Measurements from ENCODE around the gene NCR1.
"Not testable (repeated sequence)": the region's sequence is repeated elsewhere in the genome, so short reads cannot be mapped to it uniquely, and the experiment has no call there.

NCR1 gene

GRCh38 chr19:54905803-54906511 lies at the start of gene NCR1:
Gene NCR1 (plus strand): TSS chr19:54906148. CDS start chr19:54906188, 40 bp downstream.
- Mint-ChIP-seq H3K4me1 (ENCODE audit: low read depth) (no peaks in the 10 kb centered on the region), H3K27ac (no peak within 1 kb of the TSS), H3K36me3 (no peaks in the 10 kb centered on the region), H3K9me3 (ENCODE audit: low read depth) (no peaks in the 10 kb centered on the region), H3K4me3 (no peak within 1 kb of the TSS), H3K27me3 (peaks cover 7% of the 10 kb centered on the region)

DNA sequence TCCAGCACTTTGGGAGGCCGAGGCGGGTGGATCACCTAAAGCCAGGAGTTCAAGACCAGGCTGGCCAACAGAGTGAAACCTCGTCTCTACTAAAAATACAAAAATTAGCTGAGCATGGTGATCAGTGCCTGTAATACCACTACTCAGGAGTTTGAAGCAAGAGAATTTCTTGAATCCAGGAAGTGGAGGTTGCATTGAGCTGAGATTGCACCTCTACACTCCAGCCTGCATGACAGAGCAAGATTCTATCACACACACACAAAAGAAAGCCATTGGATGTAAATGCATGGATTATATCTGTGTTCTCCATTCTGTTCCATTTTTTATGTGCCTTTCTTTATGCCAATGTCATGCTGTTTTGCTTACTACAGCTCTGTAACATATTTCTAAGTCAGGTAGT lies 47.5 kb upstream of the NCR1 start:
- peaks cover 16% of the 10 kb centered on the region for H3K27me3 Mint-ChIP-seq

DNA sequence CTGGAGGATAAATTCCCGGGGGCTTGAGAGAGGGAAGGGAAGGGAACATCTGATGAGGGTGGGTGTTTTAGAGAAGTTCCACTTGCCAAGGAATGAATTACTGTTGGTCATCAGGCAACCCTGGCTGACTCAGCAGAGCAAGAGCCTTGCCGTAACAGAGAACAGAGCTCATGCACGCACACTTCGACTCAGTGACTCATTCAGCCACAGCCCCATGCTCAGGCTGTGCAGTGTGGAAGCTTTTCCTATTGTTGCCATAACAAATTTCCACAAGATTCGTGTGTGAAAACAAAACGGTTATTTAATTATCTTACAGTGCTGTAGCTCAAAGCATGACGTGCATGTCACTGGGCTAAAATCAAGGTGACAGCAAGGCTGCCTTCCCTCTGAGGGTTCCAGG lies 46.5 kb upstream of the NCR1 start:
- H3K27ac Mint-ChIP-seq; H3K4me3 Mint-ChIP-seq; H3K36me3 Mint-ChIP-seq; H3K9me3 Mint-ChIP-seq (ENCODE audit: low read depth); H3K4me1 Mint-ChIP-seq (ENCODE audit: low read depth): not testable (repeated sequence)
- peaks cover 14% of the 10 kb centered on the region for H3K27me3 Mint-ChIP-seq

More for the DNA sequence above, 47.5 kb upstream of the NCR1 start:
- not testable (repeated sequence) for H3K9me3 Mint-ChIP-seq (ENCODE audit: low read depth); H3K4me3 Mint-ChIP-seq; H3K27ac Mint-ChIP-seq; H3K4me1 Mint-ChIP-seq (ENCODE audit: low read depth); H3K36me3 Mint-ChIP-seq

- H3K9me3 Mint-ChIP-seq (ENCODE audit: low read depth); H3K4me1 Mint-ChIP-seq (ENCODE audit: low read depth); H3K27ac Mint-ChIP-seq; H3K36me3 Mint-ChIP-seq; H3K4me3 Mint-ChIP-seq: not testable (repeated sequence)
- H3K27me3 Mint-ChIP-seq = peaks cover 19% of the 10 kb centered on the region
Observed at GRCh38 chr19:54863459-54863858, 42.5 kb upstream of the NCR1 start.

- Mint-ChIP-seq H3K9me3 (ENCODE audit: low read depth) (peaks cover 2% of the 10 kb centered on the region), H3K4me3 (no peak overlapping the region), H3K36me3 (no peaks in the 10 kb centered on the region), H3K27ac (no peak overlapping the region), H3K27me3 (peaks cover 13% of the 10 kb centered on the region), H3K4me1 (ENCODE audit: low read depth) (no peaks in the 10 kb centered on the region)
Observed at GRCh38 chr19:54871696-54872095, 34.3 kb upstream of the NCR1 start.

GRCh38 chr19:54873990-54874389 lies 32.0 kb upstream of the NCR1 start, which contains the start of gene FCAR:
Gene FCAR (plus strand): TSS chr19:54874235. CDS start chr19:54874290, 55 bp downstream.
- Mint-ChIP-seq H3K4me1 (ENCODE audit: low read depth) (no peaks in the 10 kb centered on the region), H3K4me3 (no peak within 1 kb of the TSS), H3K36me3 (no peaks in the 10 kb centered on the region), H3K9me3 (ENCODE audit: low read depth) (no peaks in the 10 kb centered on the region), H3K27ac (no peak within 1 kb of the TSS), H3K27me3 (peaks cover 14% of the 10 kb centered on the region)

DNA sequence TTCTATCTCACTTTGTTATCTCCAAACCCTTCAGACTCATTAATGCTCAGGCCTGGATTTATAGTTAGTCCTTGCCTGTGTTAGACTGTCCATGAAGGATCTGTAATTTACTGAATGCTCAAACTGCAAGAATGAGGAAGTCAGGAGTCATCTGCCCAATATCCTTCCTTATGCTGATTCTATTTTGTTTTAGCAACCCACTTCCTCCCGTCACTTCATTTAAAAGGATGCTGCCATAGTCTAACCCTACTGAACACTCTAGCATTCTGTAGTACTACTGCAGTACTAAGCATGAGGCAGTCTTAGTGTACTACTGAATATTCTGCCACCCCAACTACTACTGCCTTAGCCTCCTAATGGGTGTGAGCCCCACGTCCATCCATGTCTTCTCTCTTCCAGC lies 30.4 kb upstream of the NCR1 start:
- H3K4me3 Mint-ChIP-seq = no peak overlapping the region
- H3K9me3 Mint-ChIP-seq (ENCODE audit: low read depth) = no peaks in the 10 kb centered on the region
- no peaks in the 10 kb centered on the region for H3K36me3 Mint-ChIP-seq
- peaks cover 19% of the 10 kb centered on the region for H3K27me3 Mint-ChIP-seq
- H3K4me1 Mint-ChIP-seq (ENCODE audit: low read depth) = no peaks in the 10 kb centered on the region
- no peak overlapping the region for H3K27ac Mint-ChIP-seq

- H3K4me3 Mint-ChIP-seq = no peak overlapping the region
- H3K9me3 Mint-ChIP-seq (ENCODE audit: low read depth) = no peaks in the 10 kb centered on the region
- H3K36me3 Mint-ChIP-seq = no peaks in the 10 kb centered on the region
- no peak overlapping the region for H3K27ac Mint-ChIP-seq
- no peaks in the 10 kb centered on the region for H3K4me1 Mint-ChIP-seq (ENCODE audit: low read depth)
- peaks cover 15% of the 10 kb centered on the region for H3K27me3 Mint-ChIP-seq
Observed at GRCh38 chr19:54877471-54877870, 28.5 kb upstream of the NCR1 start.

DNA sequence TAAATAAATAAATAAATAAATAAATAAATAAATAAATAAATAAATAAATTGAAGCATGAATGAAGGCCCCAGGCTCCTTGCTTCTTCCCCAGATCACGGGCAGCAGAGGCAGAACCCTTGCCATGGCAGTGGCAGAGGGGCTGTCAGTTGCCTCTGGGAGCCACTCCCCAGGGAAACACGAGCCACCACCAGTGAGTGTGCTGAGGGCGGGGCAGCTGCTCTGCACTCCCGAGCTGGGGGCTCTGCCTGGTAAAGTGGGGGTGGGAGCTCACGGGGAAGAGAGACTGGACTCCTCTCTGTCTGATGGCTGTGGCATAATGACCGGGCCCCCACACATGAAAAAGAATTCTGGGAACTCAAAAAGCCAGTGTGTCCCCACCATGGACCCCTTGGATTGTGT lies 24.1 kb upstream of the NCR1 start:
- H3K4me3 Mint-ChIP-seq = no peak overlapping the region
- H3K36me3 Mint-ChIP-seq = no peaks in the 10 kb centered on the region
- H3K9me3 Mint-ChIP-seq (ENCODE audit: low read depth) = no peaks in the 10 kb centered on the region
- peaks cover 15% of the 10 kb centered on the region for H3K27me3 Mint-ChIP-seq
- no peak overlapping the region for H3K27ac Mint-ChIP-seq
- peaks cover 4% of the 10 kb centered on the region for H3K4me1 Mint-ChIP-seq (ENCODE audit: low read depth)

DNA sequence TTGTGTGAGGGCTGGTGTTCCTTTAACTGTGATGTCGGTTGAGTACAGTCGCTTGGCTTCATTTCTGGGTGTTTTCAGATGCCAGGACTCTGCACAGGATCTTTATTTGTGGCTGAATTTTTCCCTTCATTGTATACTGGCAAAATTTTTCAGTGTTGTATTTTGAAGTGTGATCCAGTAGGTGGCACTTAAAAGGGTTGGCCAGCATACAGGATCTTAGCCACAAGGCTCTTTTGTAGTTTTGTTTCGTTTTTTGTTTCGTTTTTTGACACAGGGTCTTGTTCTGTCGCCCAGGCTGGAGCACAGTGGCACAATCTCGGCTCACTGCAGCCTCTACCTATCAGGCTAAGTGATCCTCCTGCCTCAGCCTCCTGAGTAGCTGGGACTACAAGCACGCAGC lies 23.2 kb upstream of the NCR1 start:
- no peaks in the 10 kb centered on the region for H3K9me3 Mint-ChIP-seq (ENCODE audit: low read depth)
- peaks cover 4% of the 10 kb centered on the region for H3K4me1 Mint-ChIP-seq (ENCODE audit: low read depth)
- H3K27me3 Mint-ChIP-seq = peaks cover 15% of the 10 kb centered on the region
- H3K36me3 Mint-ChIP-seq = no peaks in the 10 kb centered on the region
- no peak overlapping the region for H3K4me3 Mint-ChIP-seq
- no peak overlapping the region for H3K27ac Mint-ChIP-seq

DNA sequence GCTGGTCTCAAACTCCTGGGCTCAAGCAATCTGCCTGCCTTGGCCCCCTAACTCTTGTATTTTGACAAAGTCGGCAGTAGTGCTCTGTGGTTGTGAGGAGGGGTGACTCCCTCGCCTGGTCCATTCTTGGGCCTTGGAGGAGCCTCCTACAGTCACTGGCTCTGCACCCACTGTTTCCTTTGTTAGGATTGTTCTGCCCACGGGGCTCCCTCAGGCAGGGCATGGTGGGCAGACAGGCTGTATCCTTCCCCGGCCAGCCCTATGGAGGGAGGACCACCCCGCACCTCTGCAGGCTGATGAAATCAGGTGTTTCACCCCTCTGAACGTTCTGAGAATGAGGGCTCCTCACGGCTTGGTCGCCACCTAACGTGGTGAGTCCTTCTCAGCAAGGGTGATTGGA lies 22.7 kb upstream of the NCR1 start:
- no peak overlapping the region for H3K4me3 Mint-ChIP-seq
- no peaks in the 10 kb centered on the region for H3K9me3 Mint-ChIP-seq (ENCODE audit: low read depth)
- no peaks in the 10 kb centered on the region for H3K36me3 Mint-ChIP-seq
- peaks cover 13% of the 10 kb centered on the region for H3K27me3 Mint-ChIP-seq
- no peak overlapping the region for H3K27ac Mint-ChIP-seq
- H3K4me1 Mint-ChIP-seq (ENCODE audit: low read depth) = peaks cover 4% of the 10 kb centered on the region

GRCh38 chr19:54888239-54888638 lies 17.7 kb upstream of the NCR1 start:
- H3K36me3 Mint-ChIP-seq = no peaks in the 10 kb centered on the region
- peaks cover 3% of the 10 kb centered on the region for H3K27me3 Mint-ChIP-seq
- no peaks in the 10 kb centered on the region for H3K4me1 Mint-ChIP-seq (ENCODE audit: low read depth)
- H3K4me3 Mint-ChIP-seq = no peak overlapping the region
- H3K27ac Mint-ChIP-seq = no peak overlapping the region
- no peaks in the 10 kb centered on the region for H3K9me3 Mint-ChIP-seq (ENCODE audit: low read depth)

DNA sequence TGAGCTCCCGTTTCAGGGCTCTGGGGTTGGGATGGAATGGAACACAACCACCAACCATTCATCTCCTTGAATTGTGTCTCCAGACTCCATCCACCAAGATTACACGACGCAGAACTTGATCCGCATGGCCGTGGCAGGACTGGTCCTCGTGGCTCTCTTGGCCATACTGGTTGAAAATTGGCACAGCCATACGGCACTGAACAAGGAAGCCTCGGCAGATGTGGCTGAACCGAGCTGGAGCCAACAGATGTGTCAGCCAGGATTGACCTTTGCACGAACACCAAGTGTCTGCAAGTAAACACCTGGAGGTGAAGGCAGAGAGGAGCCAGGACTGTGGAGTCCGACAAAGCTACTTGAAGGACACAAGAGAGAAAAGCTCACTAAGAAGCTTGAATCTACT lies 16.4 kb upstream of the NCR1 start:
- Mint-ChIP-seq H3K4me3 (no peak overlapping the region), H3K27ac (no peak overlapping the region), H3K9me3 (ENCODE audit: low read depth) (no peaks in the 10 kb centered on the region)

DNA sequence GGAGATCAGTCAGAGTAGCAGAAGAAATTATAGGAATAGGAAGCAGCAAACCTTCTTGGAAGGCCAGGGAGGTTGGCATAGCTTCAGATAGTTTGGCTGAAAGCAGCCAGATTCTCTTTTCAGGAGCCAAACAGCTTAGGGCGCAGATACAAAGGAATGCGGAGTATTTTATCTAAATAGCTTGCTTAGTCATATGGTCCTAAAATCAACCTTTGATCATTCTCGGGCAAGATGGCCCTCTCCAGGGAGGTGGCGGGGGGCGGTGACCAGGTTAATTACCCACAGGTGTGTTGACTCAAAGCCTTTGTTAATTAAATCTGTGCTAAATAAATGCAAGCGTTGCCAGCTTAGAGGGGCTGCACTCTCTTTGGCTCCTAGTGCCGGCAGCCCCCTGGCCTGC lies 12.5 kb upstream of the NCR1 start:
- Mint-ChIP-seq H3K4me3 (no peak overlapping the region), H3K27me3 (peaks cover 6% of the 10 kb centered on the region), H3K9me3 (ENCODE audit: low read depth) (no peaks in the 10 kb centered on the region), H3K27ac (no peak overlapping the region), H3K36me3 (no peaks in the 10 kb centered on the region), H3K4me1 (ENCODE audit: low read depth) (no peaks in the 10 kb centered on the region)

More for the DNA sequence above, 16.4 kb upstream of the NCR1 start:
- H3K4me1 Mint-ChIP-seq (ENCODE audit: low read depth) = no peaks in the 10 kb centered on the region
- peaks cover 3% of the 10 kb centered on the region for H3K27me3 Mint-ChIP-seq
- no peaks in the 10 kb centered on the region for H3K36me3 Mint-ChIP-seq

DNA sequence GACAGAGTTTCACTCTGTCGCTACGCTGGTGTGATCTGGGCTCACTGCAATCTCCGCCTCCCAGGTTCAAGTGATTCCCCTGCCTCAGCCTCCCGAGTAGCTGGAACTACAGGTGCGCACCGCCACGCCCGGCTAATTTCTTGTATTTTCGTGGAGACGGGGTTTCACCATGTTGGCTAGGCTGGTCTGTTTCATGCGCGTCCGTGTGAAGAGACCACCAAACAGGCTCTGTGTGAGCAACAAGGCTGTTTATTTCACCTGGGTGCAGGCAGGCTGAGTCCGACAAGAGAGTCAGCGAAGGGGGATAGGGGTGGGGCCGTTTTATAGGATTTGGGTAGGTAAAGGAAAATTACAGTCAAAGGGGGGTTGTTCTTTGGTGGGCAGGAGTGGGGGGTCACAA lies 11.8 kb upstream of the NCR1 start:
- H3K27ac Mint-ChIP-seq; H3K9me3 Mint-ChIP-seq (ENCODE audit: low read depth); H3K36me3 Mint-ChIP-seq; H3K27me3 Mint-ChIP-seq; H3K4me1 Mint-ChIP-seq (ENCODE audit: low read depth); H3K4me3 Mint-ChIP-seq: not testable (repeated sequence)

- Mint-ChIP-seq H3K4me3 (no peak overlapping the region), H3K36me3 (no peaks in the 10 kb centered on the region), H3K9me3 (ENCODE audit: low read depth) (no peaks in the 10 kb centered on the region), H3K27ac (no peak overlapping the region), H3K4me1 (ENCODE audit: low read depth) (no peaks in the 10 kb centered on the region), H3K27me3 (peaks cover 11% of the 10 kb centered on the region)
Observed at GRCh38 chr19:54896036-54896435, 9.9 kb upstream of the NCR1 start.

Data from activated naive CD8-positive, alpha-beta T cell (primary cell).